HG03442 (cell line): ENCODE data around the gene NDEL1.

Source experiments
- ATAC-seq: cut with Tn5 transposase; IDR thresholded peaks from one replicate; pipeline ENCODE4 v1.9.1; 2021; ENCODE audit warnings: mild to moderate bottlenecking, moderate library complexity; ENCODE audit not compliant: unreplicated experiment

NDEL1 gene

DNA sequence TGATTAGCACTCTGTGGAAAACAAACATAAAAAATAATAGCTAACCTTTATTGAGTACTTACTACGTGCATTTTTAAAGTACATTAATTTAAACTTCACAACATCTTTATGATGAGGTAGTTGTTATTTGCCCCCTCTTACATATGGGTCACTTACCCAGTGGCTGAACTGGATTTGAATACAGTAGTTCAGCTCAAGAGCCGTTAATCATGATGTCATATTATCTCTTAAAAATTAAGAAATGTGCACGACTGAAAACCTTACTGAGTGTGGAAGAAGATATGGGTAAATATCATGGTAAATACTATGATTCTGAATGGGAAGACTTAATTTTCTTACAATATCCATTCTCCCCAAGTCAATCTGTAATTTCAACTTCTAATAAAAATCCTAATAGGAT, 17.6 kb downstream of the NDEL1 start:
- no peak for ATAC-seq

DNA sequence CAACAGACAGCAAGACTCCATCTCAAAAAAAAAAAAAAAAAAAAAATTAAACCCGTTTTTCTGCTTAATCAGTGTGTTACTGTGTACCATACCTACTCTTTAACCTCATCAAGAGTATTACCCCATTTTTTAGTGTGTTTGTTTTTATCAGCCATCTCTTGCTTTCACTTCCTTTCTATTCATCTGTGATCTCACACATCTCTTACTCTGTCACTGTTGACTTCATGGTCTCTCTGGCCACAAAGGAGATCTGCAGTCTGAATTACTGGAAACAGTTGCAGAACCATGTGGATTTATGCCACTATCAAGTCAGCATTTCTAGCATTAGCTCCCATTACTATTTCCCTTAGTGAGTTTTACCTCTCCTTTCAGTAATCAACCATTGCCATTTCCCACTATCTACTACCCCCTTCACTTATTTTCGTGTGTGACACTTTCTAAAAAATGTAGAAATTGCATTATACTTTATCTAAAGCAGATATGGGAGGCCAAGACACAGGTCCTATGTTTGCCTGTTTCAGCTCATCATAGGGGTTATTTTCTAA, 20.1 kb downstream of the NDEL1 start:
- no peak for ATAC-seq

DNA sequence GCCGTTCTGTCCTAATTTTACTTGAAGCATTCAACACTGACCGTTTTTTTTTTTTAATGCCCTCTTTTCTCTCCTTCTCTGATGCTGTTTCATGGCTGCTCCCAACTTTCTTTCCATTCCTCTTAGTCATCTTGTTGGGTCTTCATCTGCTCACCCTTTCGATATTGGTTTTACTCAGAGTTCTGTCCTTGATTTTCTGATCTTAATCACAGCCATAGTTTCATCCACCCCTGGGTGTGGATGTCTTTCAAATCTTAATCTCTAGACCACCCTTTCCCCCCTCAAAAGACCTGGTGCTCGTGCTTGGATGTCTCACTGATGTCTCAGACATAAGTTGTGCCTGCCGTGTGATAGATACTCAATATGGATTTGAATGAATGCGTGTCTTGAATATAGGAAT, 22.4 kb downstream of the NDEL1 start:
- ATAC-seq, result no peak

DNA sequence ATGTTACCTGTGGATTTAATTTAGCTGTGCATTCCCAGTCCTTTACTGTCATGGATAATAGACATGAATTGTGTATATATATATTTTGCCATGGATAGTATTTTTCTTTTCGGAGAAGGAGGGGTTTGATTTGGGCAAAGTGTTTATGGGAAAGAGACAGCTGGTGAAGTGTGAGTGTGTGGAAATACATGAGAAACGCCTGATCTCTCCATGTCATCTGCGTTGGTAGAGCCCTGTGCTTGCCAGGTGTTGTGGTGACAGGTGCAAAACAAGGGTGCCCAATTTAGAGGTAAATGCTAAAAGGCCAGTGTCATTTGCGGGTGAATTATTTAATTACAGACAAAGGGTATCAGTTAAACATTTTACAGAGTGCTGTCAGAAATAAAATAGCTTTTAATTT, 23.4 kb downstream of the NDEL1 start:
- ATAC-seq, result no peak

DNA sequence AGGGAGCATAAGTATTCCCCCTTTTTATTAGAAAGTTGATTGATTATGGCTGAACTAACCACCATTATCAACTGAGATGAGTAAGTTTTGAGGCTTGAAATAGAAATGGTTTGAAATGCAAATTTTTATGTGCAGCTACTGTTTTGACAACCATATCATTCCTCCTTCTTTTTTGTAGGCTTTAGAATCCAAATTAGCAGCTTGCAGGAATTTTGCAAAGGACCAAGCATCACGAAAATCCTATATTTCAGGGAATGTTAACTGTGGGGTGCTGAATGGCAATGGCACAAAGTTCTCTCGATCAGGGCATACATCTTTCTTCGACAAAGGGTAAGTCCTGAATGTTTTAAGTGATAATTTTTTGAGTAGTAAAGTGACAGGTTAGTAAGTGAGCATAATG, 24.1 kb downstream of the NDEL1 start:
- no peak for ATAC-seq

DNA sequence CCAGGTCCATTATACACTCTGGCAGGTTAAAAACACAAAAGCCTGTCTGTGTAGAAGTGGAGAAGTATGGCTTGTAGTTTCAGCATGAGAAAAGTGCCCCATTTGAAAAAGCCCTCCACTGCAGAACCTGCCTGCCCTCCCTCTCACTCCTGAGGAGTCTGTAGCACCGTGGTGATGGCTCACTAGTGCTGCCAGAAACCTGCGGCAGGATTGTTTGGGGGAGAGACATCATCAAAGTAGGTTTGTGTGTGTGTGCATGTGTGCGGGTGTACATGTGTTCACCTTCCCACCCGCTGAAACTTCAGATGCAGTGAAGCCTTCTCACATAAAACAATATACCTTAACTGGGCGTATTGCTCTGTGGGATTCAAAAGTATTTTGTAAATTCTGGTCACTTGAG, 26.9 kb downstream of the NDEL1 start:
- ATAC-seq, result no peak

DNA sequence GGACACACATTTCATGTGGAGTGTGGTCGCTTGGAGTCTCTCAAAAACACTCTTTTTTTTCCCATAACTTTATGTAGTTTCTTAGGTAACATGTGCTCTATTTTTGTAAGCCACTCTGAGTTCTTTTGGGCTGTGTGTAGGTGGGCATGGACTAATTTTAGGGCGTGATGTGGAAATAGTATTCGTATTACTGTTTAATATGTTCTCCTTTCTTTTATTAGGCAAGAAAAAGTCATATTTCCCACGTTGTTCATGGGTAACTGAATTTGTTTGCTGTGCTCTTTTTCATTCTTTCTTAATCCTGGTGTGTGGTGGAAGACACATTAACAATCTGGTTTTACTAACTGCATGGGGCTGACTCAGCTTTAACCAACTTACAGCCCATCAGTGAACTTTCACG, 27.4 kb downstream of the NDEL1 start:
- no peak for ATAC-seq

DNA sequence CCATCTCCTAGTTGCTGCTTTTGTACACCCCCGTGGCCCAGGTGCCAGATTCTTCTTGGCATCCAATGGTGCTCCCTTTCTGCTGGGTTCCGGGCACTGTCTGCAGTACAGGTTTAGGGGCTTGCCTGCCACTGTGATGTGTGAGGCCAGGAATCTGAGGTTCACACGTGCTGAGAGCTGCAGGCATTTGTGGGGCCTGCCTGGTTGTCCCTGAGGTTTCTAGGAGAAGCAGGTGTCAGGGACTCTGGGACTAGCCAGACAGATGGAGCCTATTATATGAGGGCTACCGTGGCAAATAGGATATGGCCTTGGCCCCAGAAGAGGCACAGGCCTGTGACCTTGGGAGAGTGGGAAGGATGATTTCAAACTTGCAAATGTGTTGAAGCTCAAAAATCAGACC, 29.3 kb downstream of the NDEL1 start:
- no peak for ATAC-seq

DNA sequence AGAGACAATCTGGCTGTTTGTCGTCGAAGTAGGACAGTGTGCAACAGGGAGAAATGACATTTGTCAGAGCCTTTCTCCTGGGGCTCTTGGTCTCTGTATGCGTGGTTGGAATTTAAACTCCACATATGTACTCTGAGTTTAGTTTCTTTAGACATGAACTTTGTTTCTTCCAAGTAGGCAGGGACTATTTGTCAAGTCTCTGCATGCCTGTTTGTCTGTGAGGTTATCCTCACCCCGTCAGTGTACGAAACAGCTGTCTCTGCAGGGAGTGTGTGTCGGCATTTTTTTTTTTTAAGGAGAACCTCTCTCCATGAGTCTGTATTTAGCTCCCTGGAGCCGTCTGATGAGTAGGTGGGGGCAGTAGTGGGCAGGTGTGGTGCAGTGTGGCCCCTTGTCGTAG, 29.7 kb downstream of the NDEL1 start:
- ATAC-seq, result no peak

DNA sequence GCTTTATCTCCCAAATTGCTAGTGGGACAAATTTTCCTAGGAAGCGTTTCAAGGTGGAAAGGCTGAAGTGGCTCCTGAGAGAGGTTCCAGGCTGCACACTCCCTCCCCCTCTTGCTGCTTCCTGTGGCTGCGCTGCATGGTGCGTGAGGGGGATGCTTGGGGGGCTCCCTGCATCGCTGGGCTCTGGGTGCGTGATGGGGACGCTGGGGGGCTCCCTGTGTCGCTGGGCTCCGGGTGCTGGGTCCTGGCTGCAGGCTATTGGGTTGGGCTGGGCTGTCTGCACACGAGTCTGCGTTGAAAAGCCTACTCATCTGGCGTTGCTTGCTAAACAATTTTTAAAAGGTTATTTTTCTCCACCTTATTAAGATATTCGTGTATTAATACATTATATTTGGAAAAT, 30.1 kb downstream of the NDEL1 start:
- no peak for ATAC-seq

DNA sequence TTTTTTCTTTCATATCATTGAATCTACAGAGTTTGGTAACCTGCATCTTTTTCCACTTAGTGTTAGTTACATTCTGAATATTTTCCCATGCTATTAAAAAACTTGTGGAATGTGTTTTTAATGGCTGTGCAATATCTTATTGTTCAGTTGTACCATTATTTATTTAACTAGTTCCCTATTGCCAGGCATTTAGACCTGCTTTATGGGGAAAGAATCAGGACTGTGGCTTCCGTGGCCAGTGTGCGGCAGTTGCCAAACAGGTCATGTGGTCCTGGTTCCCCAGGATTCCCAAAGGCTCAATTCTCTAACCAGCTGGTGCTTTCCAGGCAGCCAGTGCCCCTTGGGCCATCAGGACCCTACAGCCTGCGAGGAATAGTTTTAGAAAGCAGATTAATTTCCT, 30.8 kb downstream of the NDEL1 start:
- no peak for ATAC-seq

DNA sequence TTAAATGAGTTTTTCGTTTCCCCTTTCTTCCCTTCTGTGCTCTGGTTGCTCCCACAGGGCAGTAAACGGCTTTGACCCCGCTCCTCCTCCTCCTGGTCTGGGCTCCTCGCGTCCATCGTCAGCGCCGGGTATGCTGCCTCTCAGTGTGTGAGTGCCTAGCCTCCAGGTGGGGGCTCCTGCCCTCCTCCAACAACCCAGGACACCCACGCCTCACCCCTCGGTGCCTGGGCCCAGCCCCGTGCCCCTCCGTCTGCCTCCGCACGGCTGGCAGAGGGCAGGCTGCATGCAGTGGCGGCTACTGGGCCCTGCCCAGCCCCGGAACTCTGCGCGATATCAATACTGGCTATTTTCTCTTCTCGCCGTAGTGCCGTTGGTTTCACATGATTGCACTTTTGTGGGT, 31.2 kb downstream of the NDEL1 start:
- no peak for ATAC-seq

DNA sequence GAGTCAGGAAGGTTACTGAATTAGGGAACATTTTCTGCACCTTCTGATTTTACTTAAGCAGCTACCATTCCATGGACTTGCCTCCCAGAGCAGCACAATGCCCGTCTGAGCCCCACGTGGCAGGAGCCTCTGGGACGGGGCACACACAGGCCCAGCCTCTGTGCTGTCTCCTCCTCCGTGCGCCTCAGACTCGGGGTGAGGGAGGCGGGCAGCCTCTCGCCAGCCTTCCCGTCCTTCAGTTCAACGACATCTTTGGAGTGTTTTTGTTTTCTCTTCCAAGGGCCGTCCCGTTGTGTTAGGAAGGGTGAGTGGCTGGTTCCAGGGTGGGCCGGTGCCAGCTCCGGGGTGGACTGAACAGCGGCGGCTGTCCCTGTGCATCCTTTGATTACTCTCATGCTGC, 31.8 kb downstream of the NDEL1 start:
- ATAC-seq, result no peak

DNA sequence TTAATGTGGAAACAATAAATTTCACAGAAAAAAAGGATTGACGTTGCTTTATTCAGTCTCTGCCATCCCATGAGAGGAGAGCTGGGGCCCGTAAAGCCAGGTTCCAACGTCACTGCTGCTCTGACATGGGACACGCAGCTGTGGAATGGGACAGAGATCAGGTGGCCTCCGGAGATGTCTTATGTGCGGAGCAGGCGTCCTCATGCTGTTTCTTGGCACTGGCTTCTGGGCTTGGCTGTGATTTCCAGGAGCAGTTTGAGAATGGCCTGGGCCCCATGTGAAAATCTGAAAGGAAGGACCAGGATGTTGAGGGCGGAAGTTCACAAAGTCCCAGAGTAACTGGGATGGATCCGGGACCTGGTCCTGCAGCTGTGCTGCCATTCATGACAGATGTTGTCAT, 32.4 kb downstream of the NDEL1 start:
- ATAC-seq, result no peak

DNA sequence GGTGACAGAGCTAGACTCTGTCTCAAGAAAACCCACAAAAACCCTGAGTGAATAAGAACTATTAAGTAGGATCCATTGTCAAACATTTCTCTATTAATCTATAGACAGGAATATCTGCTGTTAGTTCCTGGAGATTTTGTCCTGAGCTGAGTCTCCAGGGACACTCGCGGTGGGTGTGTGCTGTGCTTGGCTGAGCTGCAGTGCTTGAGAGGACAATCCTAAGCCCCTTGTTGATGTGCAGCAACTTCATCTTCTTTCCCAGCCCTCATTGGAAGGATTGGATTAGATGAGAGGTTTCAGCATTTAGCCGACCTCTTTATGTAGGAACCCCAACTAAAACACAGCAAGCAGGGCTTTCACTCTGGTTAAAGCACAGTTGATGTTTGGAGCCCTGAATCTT, 33.3 kb downstream of the NDEL1 start:
- no peak for ATAC-seq

DNA sequence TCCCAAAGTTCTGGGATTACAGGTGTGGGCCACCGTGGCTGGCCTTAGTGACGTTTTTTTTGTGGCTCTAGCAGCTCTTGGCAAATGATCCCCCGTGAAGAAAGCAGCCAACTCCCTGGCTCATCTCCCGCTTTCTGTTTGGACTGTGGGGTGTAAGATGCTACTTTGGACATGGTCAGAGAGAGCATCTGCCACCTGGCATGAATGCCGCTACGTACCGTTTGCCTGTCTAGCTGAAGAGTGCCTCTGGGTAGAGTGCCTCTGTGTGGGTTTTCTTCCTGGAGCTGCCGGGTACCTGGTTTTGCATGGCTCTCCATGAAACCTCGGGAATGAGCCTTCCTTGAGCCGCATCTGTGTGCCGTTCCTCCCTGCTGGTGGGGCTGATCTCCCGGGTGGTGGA, 34.3 kb downstream of the NDEL1 start:
- ATAC-seq, result no peak

DNA sequence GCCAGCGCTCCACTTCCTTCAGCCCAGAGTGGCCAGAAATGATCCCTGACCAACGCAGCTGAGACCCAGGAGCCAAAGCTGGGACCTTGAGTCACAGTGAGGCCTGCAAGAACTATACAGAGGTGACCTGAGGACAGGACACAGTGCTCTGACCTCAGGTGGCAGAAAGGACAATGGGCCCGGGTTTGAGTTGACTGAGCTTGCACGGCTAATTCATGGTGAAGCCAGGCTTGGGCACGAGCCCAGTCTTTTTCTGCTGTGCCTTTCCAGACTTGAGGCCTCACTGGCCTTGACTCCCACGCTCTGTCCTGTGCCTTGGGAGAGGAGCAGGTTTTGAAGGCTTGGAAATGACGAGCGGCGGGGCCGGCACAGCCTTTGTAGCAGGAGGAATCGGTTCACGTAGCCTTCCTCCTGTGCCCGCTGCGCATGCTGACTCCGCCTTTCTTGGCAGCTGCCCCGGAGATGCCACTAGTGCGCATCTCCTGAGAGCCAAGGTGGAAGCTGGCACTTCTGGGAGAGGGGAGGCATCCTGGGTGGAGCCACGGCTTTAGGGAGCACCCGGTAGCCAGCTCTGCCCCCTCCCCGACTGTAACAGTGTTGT, 34.9 kb downstream of the NDEL1 start:
- ATAC-seq, result no peak

DNA sequence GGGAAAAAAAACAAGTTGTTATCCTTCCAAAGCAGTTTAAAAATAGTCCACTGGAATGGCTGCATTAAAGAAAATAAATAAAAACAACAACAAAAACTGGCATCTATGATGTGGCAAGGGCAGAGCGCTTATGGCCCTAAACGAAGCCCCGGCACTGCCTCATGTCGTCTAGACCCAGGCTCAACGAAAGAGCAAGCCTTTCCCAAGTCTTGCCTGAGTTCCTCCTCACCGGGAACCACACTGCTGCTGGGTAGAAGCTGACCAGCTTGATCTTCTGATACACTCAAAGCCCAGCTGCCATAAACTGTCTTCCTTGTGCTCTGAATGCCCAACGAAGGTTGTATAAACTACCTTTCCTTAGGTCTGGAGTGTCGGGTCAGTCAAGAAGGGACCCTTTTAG, 37.0 kb downstream of the NDEL1 start:
- ATAC-seq, result no peak

DNA sequence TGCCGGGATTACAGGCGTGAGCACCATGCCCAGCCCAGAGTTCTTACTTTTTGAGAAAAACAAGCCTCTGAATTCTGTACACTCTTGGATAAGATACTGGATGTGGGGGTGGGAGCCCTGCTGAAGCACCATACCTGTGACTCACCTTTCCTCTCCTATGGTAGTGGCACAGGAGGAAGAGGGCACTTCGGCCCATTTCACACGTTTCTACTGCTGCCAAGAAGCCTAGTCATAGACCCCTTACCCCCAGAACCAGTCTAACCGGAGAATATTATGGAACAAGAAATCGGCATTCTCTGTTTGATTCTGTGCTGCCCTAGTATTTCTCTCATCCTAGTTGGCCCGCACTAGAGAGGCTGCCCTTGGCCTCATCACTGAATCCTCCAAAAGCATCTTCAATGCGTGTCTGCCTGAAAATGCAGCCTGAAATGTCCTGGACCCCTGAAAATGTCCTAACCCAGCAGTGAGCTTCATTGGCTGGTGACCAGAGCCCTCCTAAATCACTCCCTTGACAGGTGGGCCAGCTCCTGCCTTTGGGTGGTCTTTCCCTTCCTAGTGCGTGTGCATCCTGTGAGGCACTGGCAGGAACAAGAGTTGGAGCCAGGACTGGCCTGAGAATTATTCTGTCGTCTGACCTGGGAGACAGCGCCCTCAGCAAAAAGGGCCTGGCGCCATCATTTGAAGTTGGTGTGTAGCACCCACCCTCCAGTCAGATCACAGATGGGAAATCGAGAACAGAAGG, 37.9 kb downstream of the NDEL1 start:
- ATAC-seq, result no peak

DNA sequence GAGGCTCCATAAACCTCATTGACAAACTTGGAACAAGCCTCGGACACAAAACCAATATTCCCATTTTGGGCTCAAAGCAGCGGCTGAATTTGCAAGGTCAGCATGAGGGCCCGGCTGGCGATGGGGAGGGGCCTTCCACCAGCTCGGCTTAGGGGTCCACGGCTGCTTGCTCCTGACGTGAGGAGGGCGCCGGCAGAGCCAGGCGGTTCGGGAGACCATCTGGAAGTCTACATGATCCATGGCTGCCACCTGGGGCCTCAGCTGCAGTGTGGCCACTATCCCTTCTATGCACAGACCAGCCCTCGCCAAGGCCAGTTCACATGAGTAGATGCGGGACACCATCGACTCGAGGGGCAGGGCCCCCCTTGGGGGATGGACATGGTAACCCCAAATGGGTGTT, 39.1 kb downstream of the NDEL1 start:
- ATAC-seq, result no peak

DNA sequence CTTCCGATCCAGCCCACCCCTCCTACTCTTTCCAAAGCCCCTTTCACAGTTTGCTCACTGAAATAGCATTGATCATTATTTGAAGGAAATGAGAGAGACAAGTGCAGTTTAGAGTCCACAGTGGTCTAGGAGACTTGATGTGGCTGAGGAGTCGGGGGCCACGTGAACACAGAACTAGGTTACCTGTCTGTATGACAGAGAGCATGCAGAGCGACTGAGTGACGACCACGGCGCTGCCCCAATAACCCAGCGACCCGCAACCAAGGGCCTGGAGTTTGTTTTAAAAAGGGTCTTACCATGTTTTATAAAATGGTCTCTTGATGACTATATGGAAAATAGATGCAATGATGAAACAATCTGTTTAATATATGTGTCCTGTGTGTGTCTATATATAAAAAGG, 39.5 kb downstream of the NDEL1 start:
- no peak for ATAC-seq

DNA sequence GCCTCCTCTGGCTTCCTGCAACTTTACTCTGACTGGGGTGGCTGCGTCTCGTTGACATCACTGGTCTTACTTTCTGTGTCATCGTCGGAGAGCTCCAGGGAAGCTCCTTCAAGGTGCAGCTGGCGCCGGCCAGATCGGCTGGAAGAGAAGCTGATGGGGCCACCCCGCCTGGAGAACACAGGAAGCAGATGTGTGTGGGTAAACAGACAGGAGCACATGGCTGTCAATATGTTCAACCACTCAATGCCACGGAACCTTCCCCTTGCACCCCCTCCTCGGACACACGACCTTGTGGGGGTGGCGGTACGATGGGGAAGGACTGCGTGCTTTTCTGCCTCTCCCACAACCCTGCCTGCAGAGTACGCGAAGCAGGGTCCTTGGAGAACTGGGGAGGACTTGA, 40.1 kb downstream of the NDEL1 start:
- no peak for ATAC-seq

DNA sequence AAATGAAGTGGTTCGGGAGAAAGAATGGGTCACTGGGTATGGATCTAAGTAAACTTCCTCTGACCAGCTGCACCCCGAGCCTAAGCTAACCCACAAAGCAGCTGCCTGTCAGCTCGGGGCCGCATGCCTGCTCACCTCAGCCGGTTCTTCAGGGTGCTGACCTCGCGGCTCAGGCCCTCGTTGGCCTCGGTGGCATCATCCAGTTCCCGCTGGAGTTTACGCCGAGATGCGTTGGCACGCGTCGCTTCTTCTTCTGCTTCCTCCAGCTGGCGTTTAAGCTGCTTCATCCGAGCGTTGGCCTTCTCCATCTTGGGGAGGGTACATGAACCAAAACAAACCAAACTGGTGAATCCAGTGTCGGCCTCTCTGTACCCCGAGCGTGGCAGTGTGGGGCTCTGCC, 41.1 kb downstream of the NDEL1 start:
- ATAC-seq, result no peak
